HUDEP-2 (cell line): Measurements from ENCODE around the gene FAF1.
"Not testable (repeated sequence)": the region's sequence is repeated elsewhere in the genome, so short reads cannot be mapped to it uniquely, and the experiment has no call there.

ENCODE experiments used
- DNase-seq, 76 experiments: peaks; one replicate each; lab custom pipeline; 2025; ENCODE audit not compliant: unreplicated experiment in 76 of 76; lab: John Stamatoyannopoulos, UW

The FAF1 gene

GRCh38 chr1:50959913-50960844, at the start of gene FAF1:
FAF1 (minus strand) TSS chr1:50960267; CDS start chr1:50959811, 456 bp downstream.
- peak in 75 of 76 experiments; percentile 60 to 96 (median 93) for DNase-seq

DNA sequence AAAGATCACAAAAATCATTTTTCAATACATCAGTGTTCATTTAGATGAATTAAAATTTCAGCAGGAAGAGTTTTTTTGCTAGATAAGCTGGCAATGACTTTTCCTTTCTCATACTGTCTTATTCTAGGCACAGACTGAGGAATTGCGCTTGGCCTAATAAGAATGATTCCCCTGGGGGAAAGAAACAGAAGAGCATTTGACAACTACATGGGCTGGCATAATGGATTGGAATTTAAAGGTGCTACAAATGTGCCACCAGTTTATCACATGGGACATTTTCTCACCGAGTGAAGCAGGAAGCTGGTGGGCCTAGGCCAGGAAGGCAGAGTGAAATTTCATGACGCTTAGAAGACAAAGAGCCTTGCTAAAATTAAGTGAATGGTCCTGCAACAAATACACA, 49.3 kb upstream of the FAF1 start:
- DNase-seq: no peak

DNA sequence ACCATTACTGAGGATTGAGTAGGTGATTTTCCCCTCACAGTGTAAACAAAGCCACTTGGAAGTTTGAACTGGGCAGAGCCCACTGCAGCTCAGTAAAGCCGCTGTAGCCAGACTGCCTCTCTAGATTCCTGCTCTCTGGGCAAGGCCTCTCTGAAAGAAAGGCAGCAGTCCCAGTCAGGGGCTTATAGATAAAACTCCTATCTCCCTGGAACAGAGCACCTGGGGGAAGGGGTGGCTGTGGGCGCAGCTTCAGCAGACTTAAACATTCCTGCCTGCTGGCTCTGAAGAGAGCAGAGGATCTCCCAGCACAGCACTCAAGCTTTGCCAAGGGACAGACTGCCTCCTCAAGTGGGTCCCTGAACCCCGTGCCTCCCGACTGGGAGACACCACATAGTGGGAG, 45.5 kb upstream of the FAF1 start:
- not testable (repeated sequence) for DNase-seq

- peak in 6 of 76 experiments; percentile 12 to 46 (median 26) for DNase-seq
Observed at GRCh38 chr1:51002516-51002915, 42.4 kb upstream of the FAF1 start.

DNA sequence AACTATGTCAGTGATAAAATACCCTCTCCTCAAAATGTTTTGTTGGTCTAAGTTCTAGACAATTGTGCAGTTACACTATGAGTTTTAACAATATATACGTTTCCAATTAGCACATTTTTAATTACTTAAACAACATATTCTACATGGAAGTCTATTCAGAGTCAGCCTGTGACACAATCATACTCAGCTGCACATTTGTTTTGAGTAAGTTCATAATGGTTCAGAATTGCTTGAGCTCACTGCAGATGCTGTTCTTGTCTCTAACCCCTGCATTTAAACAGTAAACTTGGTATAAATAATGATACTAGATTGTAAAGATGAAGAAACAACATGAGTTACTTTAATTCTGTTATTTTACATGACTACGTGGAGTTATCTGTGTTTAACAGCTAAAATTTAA, 40.6 kb upstream of the FAF1 start:
- DNase-seq: no peak

- no peak for DNase-seq
Observed at GRCh38 chr1:51000160-51000559, 40.1 kb upstream of the FAF1 start.

GRCh38 chr1:50999375-50999774, 39.3 kb upstream of the FAF1 start:
- DNase-seq: not testable (repeated sequence)

GRCh38 chr1:50996083-50996482, 36.0 kb upstream of the FAF1 start:
- no peak for DNase-seq

DNA sequence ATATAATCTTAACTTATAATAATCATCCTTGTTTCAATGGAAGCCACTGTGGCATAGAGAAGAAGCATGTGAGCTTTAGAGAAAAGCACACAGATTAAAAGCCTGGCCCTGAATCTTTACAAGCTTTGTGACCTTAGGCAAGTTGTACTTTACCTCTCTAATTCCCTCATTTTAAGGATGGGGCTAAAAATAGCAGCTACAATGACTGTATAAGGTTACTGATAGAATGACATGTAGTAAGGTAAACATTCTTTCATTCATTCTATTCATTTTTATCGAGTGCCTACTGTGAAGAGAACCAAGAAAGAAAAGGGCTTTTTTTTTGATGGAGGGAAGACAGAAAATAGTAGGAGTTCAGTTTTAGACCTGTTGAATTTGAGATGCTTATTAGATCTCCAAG, 35.6 kb upstream of the FAF1 start:
- DNase-seq: no peak

GRCh38 chr1:50994997-50995396, 34.9 kb upstream of the FAF1 start:
- DNase-seq: no peak

DNA sequence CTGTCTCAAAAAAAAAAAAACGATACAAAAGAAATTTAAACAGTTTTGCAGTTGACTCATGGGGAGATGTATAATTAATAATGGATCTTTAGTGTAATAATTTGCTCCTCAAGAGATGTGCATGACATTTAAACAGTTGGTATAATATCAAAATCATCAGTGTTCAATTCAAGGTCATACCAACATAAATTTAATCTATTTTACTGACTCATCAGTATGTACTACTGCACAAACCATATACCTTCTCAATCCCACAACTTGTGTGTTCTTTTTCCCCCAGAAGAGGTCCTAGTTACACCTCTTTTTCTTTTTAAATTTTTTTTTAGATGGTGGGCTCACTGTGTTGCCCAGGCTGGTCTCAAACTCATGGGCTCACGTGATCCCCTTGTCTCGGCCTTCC, 33.6 kb upstream of the FAF1 start:
- DNase-seq: no peak

GRCh38 chr1:50992532-50993318, 32.7 kb upstream of the FAF1 start:
- no peak for DNase-seq

DNA sequence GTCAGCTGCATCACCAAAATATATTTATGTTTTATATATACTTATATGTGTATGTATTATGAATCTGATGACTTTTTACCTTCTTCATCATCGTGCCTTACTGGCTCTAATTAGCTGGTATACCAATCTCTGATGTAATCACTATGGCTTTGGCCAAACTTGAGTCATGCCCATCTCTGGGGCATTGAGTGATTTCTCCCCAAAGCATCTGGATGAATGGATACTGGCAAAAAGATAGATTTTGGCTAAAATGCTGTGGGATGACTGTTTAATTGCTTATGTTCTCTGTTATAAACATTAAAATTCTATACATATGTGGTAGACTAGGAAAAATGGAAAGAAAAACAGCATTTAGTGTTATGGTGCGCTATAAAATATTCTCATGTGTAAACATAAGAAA, 29.6 kb upstream of the FAF1 start:
- DNase-seq: no peak

- DNase-seq: peak in 4 of 76 experiments; percentile 10 to 11 (median 10)
Observed at GRCh38 chr1:50986653-50987052, 26.6 kb upstream of the FAF1 start.

DNA sequence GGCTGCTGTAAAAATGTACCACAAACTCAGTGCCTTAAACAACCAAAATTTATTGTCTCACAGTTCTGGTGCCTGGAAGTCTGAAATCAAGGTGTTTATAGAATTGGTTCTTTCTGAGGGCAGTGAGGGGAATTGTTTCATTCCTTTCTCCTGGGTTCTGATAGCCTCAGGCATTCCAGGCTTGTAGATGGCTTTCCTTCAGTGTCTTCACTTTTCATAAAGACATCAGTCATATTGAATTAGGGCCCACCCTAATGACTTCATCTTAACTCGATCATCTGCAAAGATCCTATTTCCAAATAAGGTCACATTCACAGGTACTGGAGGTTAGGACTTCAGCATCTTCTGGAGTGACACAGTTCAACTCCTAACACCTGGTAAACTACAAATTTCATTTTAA, 25.0 kb upstream of the FAF1 start:
- DNase-seq: no peak

DNA sequence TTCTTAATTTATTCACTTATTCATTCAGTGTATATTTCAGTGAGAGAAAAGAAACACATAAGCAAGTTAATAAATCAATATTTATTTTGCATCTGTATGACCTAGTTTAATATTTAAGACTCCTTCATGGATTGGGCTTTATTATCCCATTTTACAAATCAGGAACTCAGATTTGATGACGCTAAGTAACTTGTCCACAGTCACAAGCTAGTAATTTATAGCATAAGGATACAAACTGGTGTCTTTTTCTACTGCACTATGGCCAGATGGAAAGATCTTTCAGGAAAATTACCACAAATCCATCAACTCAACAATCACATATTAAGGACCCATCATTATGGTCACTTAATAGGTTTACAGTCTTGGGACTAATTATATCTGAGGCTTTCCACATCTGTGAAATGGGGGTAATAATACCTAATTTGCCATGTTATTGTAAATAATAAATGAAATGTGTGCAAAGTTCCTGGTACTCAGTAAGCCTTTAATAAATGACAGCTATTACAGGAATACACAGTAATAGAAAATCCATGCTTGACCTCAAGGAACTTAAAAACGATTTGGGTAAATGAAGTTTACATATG, 23.2 kb upstream of the FAF1 start:
- no peak for DNase-seq

- no peak for DNase-seq
Observed at GRCh38 chr1:50982611-50983010, 22.5 kb upstream of the FAF1 start.

DNA sequence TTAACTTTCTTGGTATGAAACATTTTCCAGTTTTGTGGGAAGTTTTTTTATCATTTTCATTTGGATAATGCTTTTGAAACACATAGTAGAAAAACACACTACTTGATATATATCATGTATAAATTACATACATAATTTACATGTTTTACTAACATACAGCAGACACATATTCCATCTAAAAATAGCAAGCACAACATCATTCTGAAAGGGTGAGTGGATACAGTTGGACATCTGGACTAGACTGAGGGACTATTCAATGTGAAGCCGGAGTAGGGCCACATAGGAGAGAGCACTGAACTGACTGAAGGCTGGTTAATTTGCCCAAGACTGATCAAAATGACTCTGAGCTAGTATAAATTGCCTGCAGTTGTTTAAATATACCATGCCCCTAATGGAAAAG, 21.7 kb upstream of the FAF1 start:
- peak in 26 of 76 experiments; percentile 5 to 56 (median 28) for DNase-seq

DNA sequence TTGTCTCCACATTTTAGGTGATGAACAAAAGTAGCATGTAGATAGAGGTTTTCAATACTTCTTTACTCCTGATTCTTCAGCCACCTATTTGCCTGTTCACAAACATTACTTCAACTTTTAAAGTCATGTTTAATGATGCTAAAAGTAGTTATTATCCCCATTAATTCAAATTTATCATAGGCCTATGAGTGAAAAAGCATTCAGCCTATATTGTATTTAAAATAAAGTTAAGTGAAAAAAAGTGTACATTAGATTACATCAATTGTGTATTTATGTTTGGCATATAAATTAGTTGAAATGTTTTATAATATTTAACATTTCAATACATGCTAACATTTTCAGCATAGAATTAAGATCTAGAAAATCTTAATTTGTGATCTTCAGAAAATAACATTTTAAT, 20.4 kb upstream of the FAF1 start:
- DNase-seq: peak in 2 of 76 experiments; percentile 20 to 49

DNA sequence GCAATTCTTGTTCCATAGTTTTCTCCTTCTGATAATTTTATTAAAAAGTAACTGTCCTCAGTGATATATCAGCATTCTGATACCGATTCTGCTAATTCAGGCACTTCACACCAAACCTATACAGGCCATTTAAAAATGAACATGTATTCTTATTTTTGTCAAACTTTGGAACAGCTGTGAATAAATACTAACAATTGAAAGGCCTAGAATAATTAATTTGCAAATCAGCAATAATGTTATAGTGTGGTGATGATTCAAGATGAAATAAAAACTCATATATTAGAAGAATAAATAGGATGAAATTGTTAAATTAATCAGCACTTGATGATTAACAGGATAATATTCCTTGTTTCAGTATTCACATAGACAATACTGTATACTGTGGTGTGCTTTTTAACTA, 19.9 kb upstream of the FAF1 start:
- peak in 3 of 76 experiments; percentile 12 to 41 (median 32) for DNase-seq
